Renal cortex interstitium (tissue), 11 donors: ENCODE measurements around the gene INPP5E. TPM values are rescaled to one million over a fixed set of nuclear protein-coding genes. Genes with fewer than 3 reads are reported as not detected.

Experiments used
- DNase-seq, 11 donors: peaks; one replicate each; pipeline ENCODE4 v3.0.0-alpha.2; 2013; ENCODE audit warnings: low read depth in 9 of 11, low spot score in 4 of 11; ENCODE audit errors: extremely low read depth in 1 of 11
- polyA plus RNA-seq, 3 donors: library from polyadenylated mRNA; unstranded; fragments of 120-200 nt; gene quantifications; one replicate each; pipeline ENCODE4 v1.2.1, GENCODE V29; 2013; ENCODE audit not compliant: insufficient read length in 3 of 3

INPP5E gene
- polyA plus RNA-seq, 3 donors, result 11.6 to 17.0 (median 16.9) TPM

DNA sequence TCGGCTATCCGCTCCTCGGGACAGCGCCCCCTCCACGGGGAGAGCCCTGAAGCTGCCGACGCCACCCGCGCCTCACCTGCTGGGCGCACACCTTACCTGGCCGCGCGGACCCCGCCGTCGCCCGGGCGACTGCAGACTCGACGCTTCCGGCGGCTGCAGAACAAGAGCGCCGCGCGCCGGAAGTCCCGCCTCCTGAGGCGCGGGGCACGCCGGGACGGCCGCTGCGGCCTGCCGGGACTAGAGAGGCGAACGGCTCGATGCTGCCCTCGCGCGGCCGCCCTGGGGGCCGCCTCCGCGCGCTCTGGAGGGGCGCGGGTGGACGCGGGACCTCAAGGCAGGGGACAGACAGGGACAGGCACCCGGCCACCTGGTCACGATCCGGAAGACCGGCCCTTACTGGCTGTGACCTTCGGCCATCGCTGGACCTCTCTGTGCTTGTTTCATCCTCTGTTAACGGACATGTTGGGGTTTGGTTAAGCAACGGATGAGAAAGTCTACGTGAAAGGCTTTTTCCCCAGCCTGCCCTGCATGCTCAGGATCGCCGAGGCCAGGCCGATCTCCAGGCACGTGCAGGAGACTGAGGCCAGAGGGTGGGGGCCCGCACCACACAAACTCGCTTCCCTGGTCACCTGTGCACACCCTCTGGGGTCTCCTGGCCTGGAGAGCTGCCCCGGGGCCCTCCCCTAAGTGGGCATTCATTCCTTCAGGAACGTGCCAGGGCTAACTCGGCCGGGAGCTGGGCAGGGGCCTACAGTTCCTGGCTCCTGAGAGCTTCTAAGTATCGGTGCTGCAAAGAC, 39.4 kb downstream of the INPP5E start, which contains the start of gene SNAPC4:
Gene SNAPC4, minus strand, starts transcription at position 133 of the 797 bp plus-strand sequence. CDS start 1,742 bp downstream, outside the sequence.
- DNase-seq, result peak; percentile 62 to 87 (median 83)

DNA sequence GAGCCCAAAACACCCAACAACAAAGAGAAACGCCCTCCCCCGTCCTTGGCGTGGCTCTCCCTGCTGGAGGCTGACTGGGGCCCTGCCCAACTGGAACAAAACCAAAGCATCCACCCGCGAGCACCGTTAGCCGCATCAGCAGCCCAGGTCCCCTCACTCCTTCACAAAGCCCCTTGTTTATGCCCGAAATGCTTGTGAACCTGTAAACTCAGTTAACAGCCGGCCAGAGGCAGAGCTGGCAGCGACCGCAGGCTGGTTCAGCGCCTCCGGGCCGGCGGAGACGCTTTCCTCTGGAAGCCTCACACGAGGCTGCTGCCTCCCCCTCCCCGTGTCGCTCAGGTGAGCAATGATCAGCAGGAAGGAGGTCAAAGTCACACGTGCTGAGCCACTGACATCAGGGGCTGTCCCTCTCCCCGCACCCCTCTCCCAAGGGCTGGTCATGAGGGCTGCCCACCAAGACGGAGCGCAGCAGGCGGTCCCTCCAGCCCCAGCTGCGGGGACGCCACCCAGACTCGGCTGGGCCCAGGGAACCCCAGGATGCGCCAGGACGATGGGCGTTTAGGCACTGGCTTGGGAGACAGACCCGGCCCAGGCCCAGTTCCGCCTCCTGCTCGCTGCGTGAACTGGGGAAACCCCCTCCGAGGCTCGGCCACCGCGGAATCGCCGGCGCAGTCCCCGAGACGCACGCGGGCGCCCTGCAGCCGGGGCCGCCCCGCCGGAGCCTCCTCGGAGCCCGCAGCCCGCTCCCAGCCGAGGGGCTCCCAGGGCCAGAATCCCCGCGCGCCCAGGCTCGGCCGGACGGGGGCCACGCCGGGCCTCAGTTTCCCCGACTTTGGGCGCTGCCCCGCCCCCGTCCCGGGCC, 40.2 kb downstream of the INPP5E start:
- DNase-seq, result no peak

DNA sequence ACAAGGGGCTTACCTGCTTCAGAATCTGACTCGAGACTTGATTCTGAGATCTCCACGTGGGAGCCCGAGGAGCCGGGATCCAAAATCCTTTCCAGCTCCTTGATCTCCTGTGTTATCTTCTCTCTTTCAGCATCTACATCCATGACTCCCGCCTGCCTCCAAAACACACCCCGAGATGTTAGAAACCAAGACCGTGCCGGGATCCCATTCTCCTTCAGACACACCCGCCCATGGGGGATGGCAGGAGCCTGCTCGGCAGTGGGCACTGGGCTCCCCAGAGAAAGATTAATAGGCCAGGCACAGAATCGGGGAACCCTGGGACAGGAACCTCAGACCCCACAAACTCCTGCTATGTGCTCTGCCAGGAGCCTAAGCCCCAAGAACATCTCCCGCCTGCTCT, 41.4 kb downstream of the INPP5E start:
- no peak for DNase-seq

DNA sequence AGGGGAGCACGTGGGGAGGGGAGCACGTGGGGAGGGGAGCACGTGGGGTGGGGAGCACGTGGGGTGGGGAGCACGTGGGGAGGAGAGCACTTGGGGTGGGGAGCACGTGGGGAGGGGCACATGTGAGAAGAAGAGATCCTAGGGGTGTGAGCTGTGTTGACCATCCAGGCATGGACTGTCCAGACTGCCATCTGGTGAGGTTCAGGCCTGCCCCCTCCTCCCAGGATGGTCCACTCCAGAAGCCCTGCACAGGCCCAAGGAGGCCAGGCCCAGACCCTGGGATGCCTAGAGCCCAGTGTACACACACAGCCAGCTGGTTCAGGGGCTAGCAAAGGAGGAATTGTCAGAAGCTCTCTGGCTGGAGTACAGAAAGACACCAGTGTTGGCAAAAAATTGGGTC, 42.0 kb downstream of the INPP5E start:
- no peak for DNase-seq

DNA sequence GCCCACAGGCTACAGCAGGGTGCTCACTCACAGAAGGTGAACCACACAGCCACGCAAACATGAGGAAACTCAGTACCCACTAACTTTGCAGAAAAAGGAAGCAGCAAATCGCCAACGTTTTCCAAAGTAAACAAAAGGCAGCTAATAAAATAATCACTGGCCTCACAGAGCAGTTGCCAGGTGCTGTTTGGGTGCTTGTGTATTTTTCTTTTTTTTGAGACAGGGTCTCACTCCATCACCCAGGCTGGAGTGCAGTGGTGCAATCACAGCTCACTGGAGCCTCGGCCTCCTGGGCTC, 43.5 kb downstream of the INPP5E start:
- no peak for DNase-seq

DNA sequence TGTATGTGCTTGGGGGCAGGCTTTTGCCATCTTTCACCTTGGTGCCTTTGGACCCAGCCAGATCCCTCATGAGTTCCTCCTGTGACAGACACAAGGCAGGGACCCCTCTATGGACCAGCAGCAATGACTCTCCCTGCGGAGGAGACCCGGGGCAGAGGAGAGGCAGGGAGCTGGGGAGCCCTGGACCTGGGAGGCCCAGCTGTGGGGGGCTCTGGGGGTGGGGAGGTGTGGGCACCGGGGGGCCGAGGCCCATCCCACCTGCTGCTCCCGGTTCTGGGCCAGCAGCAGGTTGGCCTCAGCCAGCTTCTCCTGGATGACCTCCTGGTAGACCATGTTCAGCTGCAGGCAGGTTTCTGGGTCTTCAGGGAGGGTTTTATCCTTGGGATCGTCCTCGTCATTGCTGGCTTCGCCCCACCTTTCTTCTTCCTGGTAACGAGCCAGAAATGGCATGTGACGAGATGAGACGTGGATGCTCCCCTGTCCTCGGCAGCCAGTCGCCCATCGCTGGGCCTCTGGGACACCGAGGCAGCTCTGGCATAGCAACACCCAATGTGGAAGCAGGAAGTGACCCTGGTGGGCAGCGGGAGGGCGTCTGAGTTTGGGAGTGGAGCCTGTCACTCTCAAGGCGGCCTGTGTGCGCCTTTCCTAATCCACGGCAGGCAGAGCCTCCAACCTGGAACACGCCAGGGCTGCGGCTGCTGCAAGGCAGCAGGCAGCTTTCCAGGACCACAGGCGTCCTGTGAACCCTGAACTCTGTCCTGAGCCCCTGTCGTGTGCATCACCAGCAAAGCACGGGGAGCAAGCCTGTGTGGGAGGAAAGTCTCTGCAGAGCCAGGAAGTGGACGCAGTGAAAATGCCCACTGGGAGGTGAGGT, 44.1 kb downstream of the INPP5E start:
- DNase-seq, result no peak

DNA sequence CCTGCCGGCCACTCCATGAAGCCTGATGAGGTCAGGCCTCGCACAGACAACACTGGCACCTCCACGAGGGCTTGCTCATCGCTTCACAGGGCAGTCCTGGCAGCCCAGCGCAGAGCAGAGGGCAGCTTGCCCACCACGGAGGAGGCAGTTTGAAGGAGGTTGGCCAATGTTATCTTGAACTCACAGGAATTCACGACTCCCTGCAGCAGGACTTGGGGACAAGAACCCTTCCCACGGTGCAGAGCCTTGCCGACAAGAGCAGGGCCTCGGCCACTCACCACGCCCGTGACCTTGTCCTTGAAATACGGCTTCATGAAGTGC, 44.7 kb downstream of the INPP5E start:
- no peak for DNase-seq

DNA sequence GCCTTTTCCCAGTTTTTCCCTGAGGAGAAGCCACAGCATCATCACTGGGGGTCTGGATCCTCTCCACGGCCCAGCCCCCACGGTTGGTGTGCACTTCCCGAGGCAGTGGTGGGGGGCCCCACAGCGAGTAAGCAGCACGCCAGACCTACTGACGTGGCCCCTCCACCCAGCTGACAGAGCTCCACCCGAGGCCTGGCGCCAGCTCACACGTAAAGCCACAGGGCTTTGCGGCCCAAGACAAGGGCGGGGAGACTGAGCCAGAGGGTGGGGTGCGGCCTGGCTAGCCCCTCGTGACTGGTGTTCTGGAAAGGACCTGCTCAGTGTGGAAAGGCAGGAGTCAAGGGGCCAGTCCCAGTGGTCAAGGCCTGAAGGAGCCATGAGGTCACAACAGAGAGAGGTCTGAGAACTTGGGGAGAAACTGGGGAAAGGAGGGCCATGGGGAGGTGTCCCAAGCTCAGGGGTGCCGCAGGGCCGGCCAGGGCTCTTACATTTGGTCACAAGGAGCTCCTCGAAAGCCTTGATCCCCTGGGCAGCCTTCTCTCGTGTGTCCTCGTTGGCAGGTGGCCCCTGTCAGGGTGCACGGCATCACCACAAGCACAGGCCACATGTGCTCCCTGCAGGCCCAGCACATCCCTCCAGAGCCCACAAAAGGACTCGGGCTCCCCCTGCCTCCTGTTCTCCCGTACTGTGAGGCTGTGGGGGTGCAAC, 45.2 kb downstream of the INPP5E start:
- DNase-seq, result no peak

DNA sequence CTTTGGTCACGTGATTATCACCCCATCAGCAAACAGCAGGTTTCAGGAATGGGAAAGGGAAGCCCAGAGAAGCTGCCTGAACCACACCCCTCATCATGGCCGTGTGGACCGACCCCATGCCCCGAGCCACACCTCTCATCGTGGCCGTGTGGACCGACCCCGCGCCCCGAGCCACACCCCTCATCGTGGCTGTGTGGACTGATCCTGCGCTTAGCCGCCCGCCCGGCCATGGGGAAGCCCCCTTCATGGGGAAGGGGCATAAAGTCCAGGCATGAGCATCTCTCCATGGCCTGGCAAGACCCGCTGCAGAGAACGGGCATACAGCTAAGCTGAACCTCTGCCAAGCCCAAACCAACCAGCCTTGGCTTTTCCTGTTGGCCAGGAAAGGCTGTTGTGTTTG, 46.1 kb downstream of the INPP5E start:
- DNase-seq, result no peak

DNA sequence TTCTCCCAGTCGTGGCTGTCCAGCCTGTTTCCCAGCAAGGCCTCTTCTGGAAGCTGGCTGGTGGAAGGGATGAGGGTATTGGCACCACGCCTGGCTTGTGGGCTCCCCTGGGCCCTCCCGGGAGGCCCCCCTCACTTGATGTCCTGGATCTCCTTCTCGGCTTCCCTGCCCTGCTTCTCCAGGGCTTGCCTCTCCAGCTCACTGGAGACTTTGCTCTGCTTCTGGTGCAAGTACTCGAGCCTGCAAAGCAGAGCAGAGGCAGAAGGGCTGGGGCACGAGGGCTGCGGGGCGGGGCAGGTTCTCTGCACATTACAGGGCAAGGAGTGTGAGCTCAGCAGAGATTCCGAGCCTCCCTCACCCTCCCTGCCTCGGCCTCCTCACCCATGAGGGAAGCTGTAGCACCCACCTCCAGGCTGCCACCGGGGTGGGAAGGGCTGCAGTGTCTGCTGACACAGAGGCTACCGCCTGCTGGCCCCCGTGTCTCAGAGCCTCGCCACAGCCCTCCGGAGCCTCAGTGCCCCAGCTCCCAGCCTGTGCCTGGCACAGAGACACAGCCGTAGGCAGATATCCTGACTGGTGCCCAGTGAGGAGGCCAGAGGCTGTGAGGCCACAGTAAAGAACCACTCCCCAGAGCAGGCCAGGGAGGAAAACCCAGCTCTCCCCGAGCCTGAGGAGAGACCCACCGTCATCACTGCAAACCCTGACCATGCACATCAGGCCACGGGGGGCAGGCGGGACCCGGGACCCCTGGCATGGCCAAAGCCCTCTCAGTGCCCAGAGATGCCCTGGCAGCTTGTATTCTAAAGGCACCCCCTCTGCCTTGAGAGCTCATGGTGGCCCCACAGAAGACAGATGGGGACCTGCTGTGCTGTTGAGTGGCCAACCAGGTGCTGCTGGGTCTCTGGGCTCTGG, 46.9 kb downstream of the INPP5E start:
- DNase-seq, result no peak

DNA sequence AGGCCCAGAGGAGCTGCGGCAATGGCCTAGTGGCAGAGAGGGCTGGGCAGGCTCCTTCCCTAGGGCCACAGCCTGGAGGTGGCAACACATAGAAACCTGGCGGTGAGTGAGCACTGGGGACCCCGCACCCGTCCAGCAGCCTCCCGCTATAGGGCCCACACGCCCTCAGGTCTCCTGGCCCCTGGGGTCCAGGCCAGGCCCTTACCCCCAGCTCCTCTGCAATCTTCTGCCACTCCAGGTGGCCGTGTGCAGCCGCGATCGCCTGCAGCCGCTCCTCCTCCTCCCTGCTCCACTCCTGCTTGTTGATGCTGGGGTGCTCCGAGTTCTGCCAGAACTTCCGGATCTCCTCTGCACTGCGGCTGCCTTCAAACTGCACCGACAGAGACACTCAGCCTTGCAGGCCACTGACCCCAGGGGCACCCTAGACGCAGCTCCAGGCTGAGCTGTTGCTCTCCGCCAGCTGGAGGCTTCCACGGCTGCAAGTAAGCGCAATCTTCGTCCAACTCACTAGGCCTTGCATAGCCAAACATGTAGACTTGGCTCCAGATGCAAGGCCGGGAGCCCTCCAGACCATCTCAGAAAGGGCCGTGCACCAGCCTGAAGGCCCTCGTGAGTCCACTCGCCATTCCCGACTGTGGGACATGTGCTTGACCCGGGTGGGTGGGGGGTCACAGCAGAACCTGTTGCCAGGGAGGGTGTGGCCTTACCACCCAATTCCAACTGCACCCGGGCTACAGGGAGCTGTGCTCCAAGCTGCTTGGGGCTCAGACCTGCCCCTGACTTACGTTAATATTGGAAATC, 47.7 kb downstream of the INPP5E start:
- DNase-seq, result no peak

DNA sequence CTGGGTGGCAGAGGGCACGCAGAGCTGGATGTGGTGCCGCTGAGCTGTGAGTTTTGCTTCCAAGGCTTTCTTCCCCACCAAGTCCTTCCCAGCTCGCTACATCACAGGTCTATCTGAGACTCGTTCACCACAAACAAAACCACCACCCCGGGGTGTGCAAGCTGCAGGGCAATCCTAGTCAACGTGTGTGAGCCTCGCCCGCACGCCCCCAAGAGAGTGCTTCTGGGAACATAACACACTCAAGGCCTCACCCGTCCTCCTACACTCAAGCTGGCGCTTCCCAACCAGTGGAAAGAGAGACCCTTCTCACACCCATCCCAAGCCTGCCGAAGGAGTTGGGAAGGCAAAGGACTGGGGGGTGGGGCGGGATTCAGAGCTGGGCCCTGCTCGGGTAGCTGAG, 50.2 kb downstream of the INPP5E start:
- DNase-seq, result no peak

DNA sequence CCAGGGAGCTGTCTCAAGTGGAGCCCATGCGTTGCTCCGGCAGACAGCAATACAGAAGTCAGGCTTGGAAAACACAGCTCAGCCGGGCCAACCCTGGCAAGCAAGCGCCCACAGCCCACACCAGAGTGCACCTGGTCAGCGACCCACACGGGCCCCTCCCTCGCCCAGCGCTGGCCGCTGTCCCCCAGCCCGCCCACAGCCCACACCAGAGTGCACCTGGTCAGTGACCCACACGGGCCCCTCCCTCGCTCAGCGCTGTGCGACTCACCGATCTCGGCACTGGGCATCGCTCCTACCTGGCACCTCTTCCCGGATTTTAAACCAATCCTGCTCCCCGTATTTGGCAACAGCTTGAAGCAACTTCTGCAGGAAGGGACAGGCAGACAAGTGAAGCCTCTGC, 52.4 kb downstream of the INPP5E start:
- no peak for DNase-seq

DNA sequence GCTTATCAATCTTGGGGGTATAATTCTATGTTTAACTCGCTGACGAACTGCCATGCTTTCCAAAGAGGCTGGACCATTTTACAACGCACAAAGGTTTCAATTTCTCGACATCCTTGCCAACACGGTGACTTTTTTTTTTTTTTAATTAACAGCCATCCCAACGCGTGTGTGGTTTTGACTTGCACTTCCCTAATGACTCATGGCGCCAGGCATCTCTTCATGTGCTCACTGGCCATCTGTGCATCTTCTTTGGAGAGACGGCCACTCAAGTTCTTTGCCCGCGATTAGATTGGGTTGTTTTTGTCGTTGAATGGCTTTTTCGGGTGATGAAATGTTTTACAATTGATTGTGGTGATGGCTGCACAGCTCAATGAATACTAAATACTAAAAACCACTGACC, 53.6 kb downstream of the INPP5E start:
- DNase-seq, result no peak

DNA sequence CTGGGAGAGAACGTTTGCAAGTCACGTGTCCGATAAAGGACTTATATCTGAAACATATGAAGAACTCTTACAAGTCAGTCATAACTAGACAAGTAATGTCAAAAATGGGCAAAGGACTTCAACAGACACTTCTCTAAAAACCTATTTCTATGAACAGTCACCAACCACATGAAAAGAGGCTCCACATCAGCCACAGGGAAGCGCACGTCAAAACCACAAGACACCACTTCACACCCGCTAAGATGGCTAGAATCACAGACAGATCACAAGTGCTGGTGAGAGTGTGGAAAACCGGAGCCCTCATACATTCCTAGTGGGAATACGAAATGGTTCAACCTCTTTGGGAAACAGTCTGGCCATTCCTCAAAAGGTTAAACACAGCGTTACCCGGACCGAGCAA, 54.6 kb downstream of the INPP5E start:
- DNase-seq, result no peak

DNA sequence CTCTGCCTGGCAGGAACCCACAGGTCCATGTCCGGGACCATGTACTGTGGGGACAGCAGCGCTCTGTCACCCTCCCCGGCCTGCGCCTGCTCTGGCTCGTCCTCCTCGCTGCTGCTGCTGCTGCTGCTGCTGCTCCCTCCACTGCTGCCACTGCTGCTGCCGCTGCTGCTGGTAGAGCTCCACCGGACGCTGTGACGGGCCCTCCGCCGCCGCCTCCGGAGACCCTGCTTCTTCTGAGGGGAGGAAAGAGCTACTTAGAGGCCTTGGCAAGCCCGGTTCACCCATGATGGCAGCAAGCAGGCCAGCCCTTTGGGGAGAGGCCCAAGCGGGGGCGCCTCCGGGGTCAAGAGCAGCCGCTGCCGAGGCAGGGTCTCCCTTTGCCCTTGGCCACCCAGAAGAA, 56.2 kb downstream of the INPP5E start:
- no peak for DNase-seq

DNA sequence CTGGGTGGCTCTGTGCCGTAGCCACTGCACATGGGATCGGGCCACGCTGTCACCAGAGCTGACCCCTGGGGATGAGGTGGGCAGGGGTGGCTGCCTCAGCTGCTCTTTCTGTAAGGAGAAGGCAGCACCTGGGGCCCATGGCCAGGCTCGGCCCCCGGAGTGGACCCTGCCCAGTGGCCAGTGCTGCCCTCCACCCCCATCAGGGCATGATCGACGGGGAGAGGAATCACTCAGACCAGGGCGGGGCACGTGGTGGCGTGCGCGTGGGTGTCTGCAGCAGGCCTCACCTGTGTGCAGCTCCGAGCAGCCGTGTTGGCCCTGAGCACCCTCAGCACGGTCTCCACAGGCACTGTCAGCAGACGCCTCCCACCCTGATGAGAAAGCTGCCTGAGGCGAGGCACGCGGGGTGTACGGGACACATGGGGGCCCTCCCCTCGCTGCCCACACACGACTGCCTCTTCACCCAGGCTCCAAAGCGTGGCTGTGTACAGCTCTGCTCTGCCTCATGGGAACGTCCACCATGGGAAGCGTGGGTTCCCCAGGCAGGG, 57.6 kb downstream of the INPP5E start:
- DNase-seq, result no peak
